Endodermal cell (in vitro differentiated cells): Measurements from ENCODE around the gene UPK1B. TPM values are rescaled to one million over a fixed set of nuclear protein-coding genes. Genes with fewer than 3 reads are reported as not detected.
A peak's percentile ranks its signal among the peaks of the same experiment; 100 is the strongest.

Experiments
- DNase-seq: peaks from one replicate; pipeline ENCODE4 v3.0.0-alpha.2; 2017
- H3K27ac ChIP-seq: 2 replicates; pipeline ENCODE4 v1.5.1; 2013; ENCODE audit warnings: mild to moderate bottlenecking, low read depth, low read length, moderate library complexity
- H3K27me3 ChIP-seq: 2 replicates; pipeline ENCODE4 v1.6.1; 2013; ENCODE audit warnings: mild to moderate bottlenecking, low read length, moderate library complexity; ENCODE audit not compliant: insufficient read depth, control insufficient read depth, poor library complexity, severe bottlenecking
- H3K36me3 ChIP-seq: 2 replicates; pipeline ENCODE4 v1.7.0; 2013; ENCODE audit warnings: mild to moderate bottlenecking, low read length, moderate library complexity; ENCODE audit not compliant: control insufficient read depth, insufficient read depth
- H3K4me1 ChIP-seq: one replicate; pipeline ENCODE4 v1.7.0; 2013; ENCODE audit warnings: low read length; ENCODE audit not compliant: control insufficient read depth, insufficient read depth
- H3K4me3 ChIP-seq: 2 replicates; pipeline ENCODE4 v1.5.1; 2013; ENCODE audit warnings: mild to moderate bottlenecking, low read length, moderate library complexity
- H3K9ac ChIP-seq: 2 replicates; pipeline ENCODE4 v1.6.1; 2013; ENCODE audit warnings: mild to moderate bottlenecking, low read length, moderate library complexity; ENCODE audit not compliant: poor library complexity, severe bottlenecking; ENCODE audit errors: extremely low read depth
- H3K9me3 ChIP-seq: 2 replicates; pipeline ENCODE4 v1.6.1; 2013; ENCODE audit warnings: mild to moderate bottlenecking, low read length, moderate library complexity; ENCODE audit not compliant: control insufficient read depth
- H3K27ac Mint-ChIP-seq: 2 replicates; pipeline ENCODE4 v1.8.0; 2020; ENCODE audit warnings: mixed read lengths
- H3K27me3 Mint-ChIP-seq: 2 replicates; pipeline ENCODE4 v1.8.0; 2021; ENCODE audit warnings: mild to moderate bottlenecking, mixed read lengths; ENCODE audit not compliant: insufficient read depth
- H3K36me3 Mint-ChIP-seq: 2 replicates; pipeline ENCODE4 v1.8.0; 2020; ENCODE audit warnings: low read depth, mixed read lengths
- H3K4me1 Mint-ChIP-seq: 2 replicates; pipeline ENCODE4 v1.8.0; 2020; ENCODE audit warnings: mixed read lengths
- H3K4me3 Mint-ChIP-seq: 2 replicates; pipeline ENCODE4 v1.8.0; 2020; ENCODE audit warnings: mild to moderate bottlenecking, moderate library complexity, mixed read lengths
- H3K9me3 Mint-ChIP-seq: 2 replicates; pipeline ENCODE4 v1.8.0; 2020; ENCODE audit warnings: mild to moderate bottlenecking, mixed read lengths
- CTCF ChIP-seq: fragments of 200-600 bp; sonication (generic); conservative IDR thresholded peaks from 2 replicates; pipeline ENCODE4 v1.5.0; 2021; ENCODE audit warnings: antibody characterized with exemption, mild to moderate bottlenecking
- WGBS, 2 experiments: methylation state at CpG; one replicate each; pipeline versions ENCODE4 v1.1.5 to v1.1.7; 2013; ENCODE audit warnings: missing lambda C conversion rate in 2 of 2, mixed read lengths in 1 of 2; ENCODE audit not compliant: insufficient coverage in 1 of 2, insufficient read length in 1 of 2; 5-methylcytosine and 5-hydroxymethylcytosine counted together
- total RNA-seq, 2 donors: library from RNA; stranded (reverse); fragmentation: NEBNext Ultra II Directional in 1 of 2; extraction: Animal tissue kit (Norgen Biotek cat#: 25700) in 1 of 2; gene quantifications; 2 replicates in 1 of 2; 3 replicates in 1 of 2; pipeline ENCODE4 v1.2.1, GENCODE V29; 2021

Gene UPK1B
- total RNA-seq, 2 donors from 2014 or later = 4.9 to 11.3 TPM

- H3K4me1 ChIP-seq = no peaks in the 10 kb centered on the region
- no peak overlapping the region for H3K27ac ChIP-seq
- WGBS, 2 experiments = 98% methylated on average over 2 of the region's 4 CpGs; no CpG with 5 or more reads in 1 of the 2 experiments
- Mint-ChIP-seq H3K4me3 (peak overlapping the region; percentile 83), H3K4me1 (peaks cover 5% of the 10 kb centered on the region), H3K36me3 (peaks cover 40% of the 10 kb centered on the region), H3K27me3 (no peaks in the 10 kb centered on the region), H3K9me3 (peaks cover 12% of the 10 kb centered on the region), H3K27ac (no peak overlapping the region)
- no peak for TF ChIP-seq CTCF
- H3K9ac ChIP-seq = peak overlapping the region; percentile 84
- peak overlapping the region; percentile 98 for H3K4me3 ChIP-seq
- no peaks in the 10 kb centered on the region for H3K9me3 ChIP-seq
- H3K27me3 ChIP-seq = no peaks in the 10 kb centered on the region
- no peak for DNase-seq
- H3K36me3 ChIP-seq = peaks cover 45% of the 10 kb centered on the region
Measured at GRCh38 chr3:119238363-119238762, 65.0 kb downstream of the UPK1B start.

- H3K27ac Mint-ChIP-seq = peak overlapping the region; percentile 86
- H3K4me1 ChIP-seq = no peaks in the 10 kb centered on the region
- H3K9me3 ChIP-seq = no peaks in the 10 kb centered on the region
- 47 to 60% methylated on average over 3 to 4 of the region's 5 CpGs for WGBS, 2 experiments
- H3K4me1 Mint-ChIP-seq = peaks cover 13% of the 10 kb centered on the region
- DNase-seq = no peak
- H3K9me3 Mint-ChIP-seq = peaks cover 12% of the 10 kb centered on the region
- H3K36me3 Mint-ChIP-seq = peaks cover 33% of the 10 kb centered on the region
- H3K27me3 Mint-ChIP-seq = no peaks in the 10 kb centered on the region
- H3K36me3 ChIP-seq = peaks cover 36% of the 10 kb centered on the region
- TF ChIP-seq CTCF = no peak
- H3K27ac ChIP-seq = no peak overlapping the region
- peak overlapping the region; percentile 98 for H3K4me3 ChIP-seq
- peak overlapping the region; percentile 84 for H3K9ac ChIP-seq
- H3K27me3 ChIP-seq = no peaks in the 10 kb centered on the region
- H3K4me3 Mint-ChIP-seq = peak overlapping the region; percentile 83
Measured at GRCh38 chr3:119239206-119239820, 65.9 kb downstream of the UPK1B start.

- peaks cover 27% of the 10 kb centered on the region for H3K36me3 ChIP-seq
- no peaks in the 10 kb centered on the region for H3K4me1 ChIP-seq
- TF ChIP-seq CTCF = no peak
- H3K9ac ChIP-seq = peak overlapping the region; percentile 84
- H3K4me3 ChIP-seq = peak overlapping the region; percentile 98
- WGBS, 2 experiments = 6 to 13% methylated on average over 12 to 16 of the region's 16 CpGs
- no peaks in the 10 kb centered on the region for H3K9me3 ChIP-seq
- no peaks in the 10 kb centered on the region for H3K27me3 ChIP-seq
- H3K27me3 Mint-ChIP-seq = no peaks in the 10 kb centered on the region
- H3K27ac ChIP-seq = peak overlapping the region; percentile 6
- H3K36me3 Mint-ChIP-seq = peaks cover 26% of the 10 kb centered on the region
- H3K9me3 Mint-ChIP-seq = peaks cover 12% of the 10 kb centered on the region
- DNase-seq = peak; percentile 77
- H3K4me1 Mint-ChIP-seq = peaks cover 13% of the 10 kb centered on the region
- peak overlapping the region; percentile 83 for H3K4me3 Mint-ChIP-seq
- H3K27ac Mint-ChIP-seq = peak overlapping the region; percentile 86
Measured at GRCh38 chr3:119240101-119240590, 66.7 kb downstream of the UPK1B start.
